GM10266 (cell line): Measurements from ENCODE around the gene HMGXB4.

Experiments used
- DNase-seq: peaks from one replicate; pipeline ENCODE4 v3.0.0; 2012; ENCODE audit errors: extremely low spot score
- CTCF ChIP-seq: IDR thresholded peaks from 2 replicates; pipeline ENCODE4 v1.5.1; 2012; ENCODE audit warnings: mild to moderate bottlenecking, low read depth; ENCODE audit not compliant: control insufficient read depth, insufficient read depth; ENCODE audit errors: missing control alignments

The HMGXB4 gene

GRCh38 chr22:35310556-35311550, 53.6 kb downstream of the HMGXB4 start:
- no peak for TF ChIP-seq CTCF
- no peak for DNase-seq

GRCh38 chr22:35311551-35311999, 54.3 kb downstream of the HMGXB4 start:
- no peak for TF ChIP-seq CTCF
- no peak for DNase-seq

- DNase-seq = no peak
- TF ChIP-seq CTCF = no peak
These were observed 55.1 kb downstream of the HMGXB4 start for GRCh38 chr22:35312198-35313059.

GRCh38 chr22:35313311-35314121, 56.2 kb downstream of the HMGXB4 start:
- no peak for TF ChIP-seq CTCF
- DNase-seq = no peak

- no peak for DNase-seq
These were observed 57.1 kb downstream of the HMGXB4 start for GRCh38 chr22:35314161-35314942.

More at GRCh38 chr22:35314161-35314942, 57.1 kb downstream of the HMGXB4 start:
- TF ChIP-seq CTCF = no peak
